SK-N-SH (cell line): ENCODE measurements around the gene SERINC2. TPM values are rescaled to one million over a fixed set of nuclear protein-coding genes. Genes with fewer than 3 reads are reported as not detected.
"Not testable (repeated sequence)": the region's sequence is repeated elsewhere in the genome, so short reads cannot be mapped to it uniquely, and the experiment has no call there.

Source experiments
- CTCF ChIA-PET: fragments of 300-600, 350-600 bp; formaldehyde crosslinking; extraction: SDS; loops from one replicate; lab custom pipeline; 2021; lab: Yijun Ruan, JAX
- POLR2A ChIA-PET: fragments of 350-600 bp; sonication (Branson Sonifier 250); formaldehyde crosslinking; extraction: SDS; loops from one replicate; lab custom pipeline; 2020; ENCODE audit warnings: antibody characterized with exemption, inconsistent platforms; lab: Yijun Ruan, JAX
- DNase-seq: peaks from one replicate; pipeline ENCODE4 v3.0.0; 2012
- H2AFZ ChIP-seq: fragments of 200-600 bp; sonication (generic); 2 replicates; pipeline ENCODE4 v1.8.1; 2016; ENCODE audit warnings: antibody characterized with exemption, mild to moderate bottlenecking, low read depth
- H3F3A ChIP-seq: fragments of 200-600 bp; sonication (generic); replicated peaks from 2 replicates; pipeline ENCODE3; 2016; ENCODE audit warnings: antibody characterized with exemption, mild to moderate bottlenecking; ENCODE audit not compliant: insufficient read depth
- H3K27ac ChIP-seq, 2 experiments: fragments of 200-500 bp in 1 of 2; fragments of 200-600 bp in 1 of 2; sonication (Bioruptor generic) in 1 of 2; sonication (generic), shearing (Covaris generic) in 1 of 2; 2 replicates each; pipeline versions ENCODE4 v1.5.1 to v1.6.1; 2014 to 2016; ENCODE audit warnings: low read depth in 2 of 2, inconsistent platforms in 1 of 2, low read length in 1 of 2, mild to moderate bottlenecking in 1 of 2, mixed read lengths in 1 of 2
- H3K27me3 ChIP-seq: fragments of 200-600 bp; sonication (generic), shearing (Covaris generic); 2 replicates; pipeline ENCODE4 v1.6.1; 2016; ENCODE audit warnings: mixed run types; ENCODE audit not compliant: insufficient read depth
- H3K36me3 ChIP-seq, 2 experiments: fragments of 200-500 bp in 1 of 2; fragments of 200-600 bp in 1 of 2; sonication (Bioruptor generic) in 1 of 2; sonication (generic) in 1 of 2; replicated peaks in 1 of 2; 2 replicates each; pipeline versions ENCODE3 to v1.5.1; 2014 to 2016; ENCODE audit warnings: low read length in 1 of 2, mild to moderate bottlenecking in 1 of 2; ENCODE audit not compliant: insufficient read depth in 2 of 2, control insufficient read depth in 1 of 2
- H3K4me1 ChIP-seq, 2 experiments: fragments of 200-500 bp in 1 of 2; fragments of 200-600 bp in 1 of 2; sonication (Bioruptor generic) in 1 of 2; sonication (generic), shearing (Covaris generic) in 1 of 2; 2 replicates each; pipeline versions ENCODE4 v1.5.1 to v1.6.1; 2014 to 2016; ENCODE audit warnings: low read depth in 1 of 2, low read length in 1 of 2, mixed run types in 1 of 2; ENCODE audit not compliant: insufficient read depth in 2 of 2, control insufficient read depth in 1 of 2
- H3K4me2 ChIP-seq: fragments of 200-600 bp; sonication (generic), shearing (Covaris generic); 2 replicates; pipeline ENCODE4 v1.6.1; 2017; ENCODE audit warnings: mixed run types
- H3K4me3 ChIP-seq, 2 experiments: fragments of 200-500 bp in 1 of 2; fragments of 200-600 bp in 1 of 2; sonication (Bioruptor generic) in 1 of 2; sonication (generic), shearing (Covaris generic) in 1 of 2; 2 replicates each; pipeline versions ENCODE4 v1.5.1 to v1.8.1; 2014 to 2016; ENCODE audit warnings: low read depth in 2 of 2, inconsistent platforms in 1 of 2, low read length in 1 of 2, mild to moderate bottlenecking in 1 of 2, mixed read lengths in 1 of 2, moderate library complexity in 1 of 2
- H3K79me2 ChIP-seq: fragments of 200-600 bp; sonication (generic); 2 replicates; pipeline ENCODE4 v1.8.1; 2017; ENCODE audit warnings: mild to moderate bottlenecking; ENCODE audit not compliant: insufficient read depth
- H3K9ac ChIP-seq: fragments of 200-600 bp; sonication (generic); 2 replicates; pipeline ENCODE4 v1.6.1; 2017; ENCODE audit warnings: mixed run types
- H3K9me2 ChIP-seq: fragments of 200-600 bp; sonication (generic); 2 replicates; pipeline ENCODE4 v1.6.1; 2017; ENCODE audit warnings: mixed run types
- H3K9me3 ChIP-seq: fragments of 200-600 bp; sonication (generic); 2 replicates; pipeline ENCODE4 v1.6.1; 2017; ENCODE audit warnings: mixed run types, mild to moderate bottlenecking, moderate library complexity
- H4K20me1 ChIP-seq: fragments of 200-600 bp; sonication (generic); 2 replicates; pipeline ENCODE4 v1.6.1; 2017; ENCODE audit warnings: mild to moderate bottlenecking, mixed run types; ENCODE audit not compliant: insufficient read depth
- ELF1 ChIP-seq: IDR thresholded peaks from 2 replicates; pipeline ENCODE4 v1.4.0; 2012
- EZH2phosphoT487 ChIP-seq: fragments of 200-600 bp; sonication (generic); IDR thresholded peaks from 2 replicates; pipeline ENCODE4 v1.6.1; 2017; ENCODE audit warnings: low read depth, mixed run types, mild to moderate bottlenecking, antibody characterized with exemption, moderate library complexity, borderline replicate concordance
- FOSL2 ChIP-seq: IDR thresholded peaks from 2 replicates; pipeline ENCODE4 v1.4.0; 2012; ENCODE audit warnings: low read depth, mild to moderate bottlenecking, moderate library complexity, borderline replicate concordance
- FOXJ3 ChIP-seq: sonication (generic); formaldehyde crosslinking; IDR thresholded peaks from 2 replicates; pipeline ENCODE4 v1.5.1; 2020; ENCODE audit warnings: mild to moderate bottlenecking, missing genetic modification reagents
- FOXM1 ChIP-seq: IDR thresholded peaks from 2 replicates; pipeline ENCODE4 v1.4.0; 2012; ENCODE audit warnings: low read depth, mild to moderate bottlenecking
- GABPA ChIP-seq: IDR thresholded peaks from 2 replicates; pipeline ENCODE4 v1.4.0; 2012; ENCODE audit warnings: low read depth, mild to moderate bottlenecking
- MEF2A ChIP-seq: IDR thresholded peaks from 2 replicates; pipeline ENCODE4 v1.4.0; 2012; ENCODE audit warnings: low read depth, borderline replicate concordance
- MXI1 ChIP-seq: IDR thresholded peaks from 2 replicates; pipeline ENCODE4 v1.6.1; 2012; ENCODE audit warnings: mild to moderate bottlenecking, low read depth, low read length, improper control_type of control experiment
- NFIC ChIP-seq: IDR thresholded peaks from 2 replicates; pipeline ENCODE4 v1.4.0; 2012; ENCODE audit warnings: borderline replicate concordance
- POLR2AphosphoS5 ChIP-seq: IDR thresholded peaks from 2 replicates; pipeline ENCODE4 v1.6.1; 2012; ENCODE audit warnings: low read depth, low read length
- RXRA ChIP-seq: IDR thresholded peaks from 2 replicates; pipeline ENCODE4 v1.4.0; 2012; ENCODE audit warnings: low read depth, mild to moderate bottlenecking, borderline replicate concordance
- SIN3A ChIP-seq: IDR thresholded peaks from 2 replicates; pipeline ENCODE4 v1.6.1; 2012; ENCODE audit warnings: low read depth, mild to moderate bottlenecking, low read length, moderate library complexity, borderline replicate concordance
- TAF1 ChIP-seq: IDR thresholded peaks from 2 replicates; pipeline ENCODE4 v1.6.1; 2012; ENCODE audit warnings: low read depth, mild to moderate bottlenecking, low read length, moderate library complexity, borderline replicate concordance
- TCF12 ChIP-seq: IDR thresholded peaks from 2 replicates; pipeline ENCODE4 v1.4.0; 2012
- TEAD4 ChIP-seq: IDR thresholded peaks from 2 replicates; pipeline ENCODE4 v1.4.0; 2012; ENCODE audit warnings: mild to moderate bottlenecking, borderline replicate concordance; ENCODE audit not compliant: insufficient read depth
- WGBS: methylation state at CpG from one replicate; pipeline ENCODE4 v1.1.6; 2017; ENCODE audit warnings: low lambda C conversion rate; 5-methylcytosine and 5-hydroxymethylcytosine counted together
- polyA plus RNA-seq, 3 experiments: library from polyadenylated mRNA; depleted of rRNA; stranded (reverse); fragments of >200 nt; gene quantifications; 2 replicates each; pipeline ENCODE4 v1.2.3, GENCODE V29; 2012
- TF ChIP-seq, protein P1 (sequence below): IDR thresholded peaks from 2 replicates; pipeline ENCODE4 v1.6.1; 2012; ENCODE audit warnings: mild to moderate bottlenecking, low read depth, low read length, moderate library complexity
- TF ChIP-seq, protein P2 (sequence below): fragments of 150-350 bp; IDR thresholded peaks from 2 replicates; pipeline ENCODE4 v1.6.1; 2016; ENCODE audit warnings: mild to moderate bottlenecking, low read depth, low read length
- TF ChIP-seq, protein P3 (sequence below): fragments of 150-350 bp; IDR thresholded peaks from 2 replicates; pipeline ENCODE4 v1.6.1; 2017; ENCODE audit warnings: antibody characterized with exemption, low read length, low read depth, borderline replicate concordance
- TF ChIP-seq, protein P4 (sequence below): IDR thresholded peaks from 2 replicates; pipeline ENCODE4 v1.4.0; 2012; ENCODE audit warnings: low read depth, borderline replicate concordance
- TF ChIP-seq, protein P5 (sequence below): IDR thresholded peaks from 2 replicates; pipeline ENCODE4 v1.4.0; 2012; ENCODE audit warnings: low read depth, borderline replicate concordance

SERINC2 gene
- polyA plus RNA-seq, 1 of the 3 experiments (the other 2 are of a cell fraction), result 22.2 TPM

DNA sequence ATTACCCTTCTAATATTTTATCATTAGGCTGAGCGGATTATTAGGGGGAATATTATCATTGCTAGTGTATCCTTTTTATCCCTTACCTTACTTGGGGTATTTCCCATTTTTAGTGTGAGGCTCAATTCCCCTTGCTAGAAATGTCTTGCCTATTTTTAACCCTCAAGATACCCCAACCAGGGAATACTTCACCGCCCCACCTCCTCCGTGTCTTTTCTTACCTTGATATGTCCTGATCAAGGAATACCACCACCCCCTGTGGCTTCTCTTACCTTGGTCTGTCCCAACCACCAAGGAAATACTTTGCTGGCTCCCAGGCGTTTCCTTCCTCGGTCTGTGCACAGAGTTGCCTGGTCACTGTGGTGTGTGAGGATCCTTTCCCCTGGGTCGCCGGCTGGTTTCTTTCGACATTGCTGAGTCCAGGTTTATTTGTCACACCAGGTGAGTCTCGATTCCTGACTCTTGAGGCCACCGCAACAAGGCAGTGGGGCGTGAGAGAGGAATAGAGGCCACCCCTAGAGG, 57.8 kb downstream of the SERINC2 start:
- 68% methylated on average over 11 of the region's 11 CpGs for WGBS
- peaks cover 5% of the 10 kb centered on the region; the same call in 1 of the 2 replicates for H3K27me3 ChIP-seq
- H3K79me2 ChIP-seq, result no peaks in the 10 kb centered on the region
- H3K4me2 ChIP-seq, result no peak overlapping the region
- no peaks in the 10 kb centered on the region for H3K4me1 ChIP-seq
- H3K9me2 ChIP-seq, result no peaks in the 10 kb centered on the region
- no peak overlapping the region for H3K4me3 ChIP-seq
- no peak overlapping the region for H2AFZ ChIP-seq
- H4K20me1 ChIP-seq, result no peaks in the 10 kb centered on the region
- CTCF ChIA-PET, result no interaction called here
- H3K36me3 ChIP-seq, result no peaks in the 10 kb centered on the region
- H3K9ac ChIP-seq, result no peak overlapping the region
- TF ChIP-seq, protein P1, sequence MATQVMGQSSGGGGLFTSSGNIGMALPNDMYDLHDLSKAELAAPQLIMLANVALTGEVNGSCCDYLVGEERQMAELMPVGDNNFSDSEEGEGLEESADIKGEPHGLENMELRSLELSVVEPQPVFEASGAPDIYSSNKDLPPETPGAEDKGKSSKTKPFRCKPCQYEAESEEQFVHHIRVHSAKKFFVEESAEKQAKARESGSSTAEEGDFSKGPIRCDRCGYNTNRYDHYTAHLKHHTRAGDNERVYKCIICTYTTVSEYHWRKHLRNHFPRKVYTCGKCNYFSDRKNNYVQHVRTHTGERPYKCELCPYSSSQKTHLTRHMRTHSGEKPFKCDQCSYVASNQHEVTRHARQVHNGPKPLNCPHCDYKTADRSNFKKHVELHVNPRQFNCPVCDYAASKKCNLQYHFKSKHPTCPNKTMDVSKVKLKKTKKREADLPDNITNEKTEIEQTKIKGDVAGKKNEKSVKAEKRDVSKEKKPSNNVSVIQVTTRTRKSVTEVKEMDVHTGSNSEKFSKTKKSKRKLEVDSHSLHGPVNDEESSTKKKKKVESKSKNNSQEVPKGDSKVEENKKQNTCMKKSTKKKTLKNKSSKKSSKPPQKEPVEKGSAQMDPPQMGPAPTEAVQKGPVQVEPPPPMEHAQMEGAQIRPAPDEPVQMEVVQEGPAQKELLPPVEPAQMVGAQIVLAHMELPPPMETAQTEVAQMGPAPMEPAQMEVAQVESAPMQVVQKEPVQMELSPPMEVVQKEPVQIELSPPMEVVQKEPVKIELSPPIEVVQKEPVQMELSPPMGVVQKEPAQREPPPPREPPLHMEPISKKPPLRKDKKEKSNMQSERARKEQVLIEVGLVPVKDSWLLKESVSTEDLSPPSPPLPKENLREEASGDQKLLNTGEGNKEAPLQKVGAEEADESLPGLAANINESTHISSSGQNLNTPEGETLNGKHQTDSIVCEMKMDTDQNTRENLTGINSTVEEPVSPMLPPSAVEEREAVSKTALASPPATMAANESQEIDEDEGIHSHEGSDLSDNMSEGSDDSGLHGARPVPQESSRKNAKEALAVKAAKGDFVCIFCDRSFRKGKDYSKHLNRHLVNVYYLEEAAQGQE, result no peak
- TF ChIP-seq MEF2A (no peak), POLR2AphosphoS5 (no peak), FOSL2 (no peak), TEAD4 (no peak), SIN3A (no peak), FOXJ3 (no peak), FOXM1 (no peak), NFIC (no peak), GABPA (no peak), EZH2phosphoT487 (no peak), RXRA (no peak), ELF1 (no peak), TCF12 (no peak), MXI1 (no peak), TAF1 (no peak)
- TF ChIP-seq, protein P2, sequence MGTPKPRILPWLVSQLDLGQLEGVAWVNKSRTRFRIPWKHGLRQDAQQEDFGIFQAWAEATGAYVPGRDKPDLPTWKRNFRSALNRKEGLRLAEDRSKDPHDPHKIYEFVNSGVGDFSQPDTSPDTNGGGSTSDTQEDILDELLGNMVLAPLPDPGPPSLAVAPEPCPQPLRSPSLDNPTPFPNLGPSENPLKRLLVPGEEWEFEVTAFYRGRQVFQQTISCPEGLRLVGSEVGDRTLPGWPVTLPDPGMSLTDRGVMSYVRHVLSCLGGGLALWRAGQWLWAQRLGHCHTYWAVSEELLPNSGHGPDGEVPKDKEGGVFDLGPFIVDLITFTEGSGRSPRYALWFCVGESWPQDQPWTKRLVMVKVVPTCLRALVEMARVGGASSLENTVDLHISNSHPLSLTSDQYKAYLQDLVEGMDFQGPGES, result no peak
- TF ChIP-seq, protein P3, sequence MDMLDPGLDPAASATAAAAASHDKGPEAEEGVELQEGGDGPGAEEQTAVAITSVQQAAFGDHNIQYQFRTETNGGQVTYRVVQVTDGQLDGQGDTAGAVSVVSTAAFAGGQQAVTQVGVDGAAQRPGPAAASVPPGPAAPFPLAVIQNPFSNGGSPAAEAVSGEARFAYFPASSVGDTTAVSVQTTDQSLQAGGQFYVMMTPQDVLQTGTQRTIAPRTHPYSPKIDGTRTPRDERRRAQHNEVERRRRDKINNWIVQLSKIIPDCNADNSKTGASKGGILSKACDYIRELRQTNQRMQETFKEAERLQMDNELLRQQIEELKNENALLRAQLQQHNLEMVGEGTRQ, result no peak
- TF ChIP-seq, protein P4, sequence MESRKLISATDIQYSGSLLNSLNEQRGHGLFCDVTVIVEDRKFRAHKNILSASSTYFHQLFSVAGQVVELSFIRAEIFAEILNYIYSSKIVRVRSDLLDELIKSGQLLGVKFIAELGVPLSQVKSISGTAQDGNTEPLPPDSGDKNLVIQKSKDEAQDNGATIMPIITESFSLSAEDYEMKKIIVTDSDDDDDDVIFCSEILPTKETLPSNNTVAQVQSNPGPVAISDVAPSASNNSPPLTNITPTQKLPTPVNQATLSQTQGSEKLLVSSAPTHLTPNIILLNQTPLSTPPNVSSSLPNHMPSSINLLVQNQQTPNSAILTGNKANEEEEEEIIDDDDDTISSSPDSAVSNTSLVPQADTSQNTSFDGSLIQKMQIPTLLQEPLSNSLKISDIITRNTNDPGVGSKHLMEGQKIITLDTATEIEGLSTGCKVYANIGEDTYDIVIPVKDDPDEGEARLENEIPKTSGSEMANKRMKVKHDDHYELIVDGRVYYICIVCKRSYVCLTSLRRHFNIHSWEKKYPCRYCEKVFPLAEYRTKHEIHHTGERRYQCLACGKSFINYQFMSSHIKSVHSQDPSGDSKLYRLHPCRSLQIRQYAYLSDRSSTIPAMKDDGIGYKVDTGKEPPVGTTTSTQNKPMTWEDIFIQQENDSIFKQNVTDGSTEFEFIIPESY, result no peak
- TF ChIP-seq, protein P5, sequence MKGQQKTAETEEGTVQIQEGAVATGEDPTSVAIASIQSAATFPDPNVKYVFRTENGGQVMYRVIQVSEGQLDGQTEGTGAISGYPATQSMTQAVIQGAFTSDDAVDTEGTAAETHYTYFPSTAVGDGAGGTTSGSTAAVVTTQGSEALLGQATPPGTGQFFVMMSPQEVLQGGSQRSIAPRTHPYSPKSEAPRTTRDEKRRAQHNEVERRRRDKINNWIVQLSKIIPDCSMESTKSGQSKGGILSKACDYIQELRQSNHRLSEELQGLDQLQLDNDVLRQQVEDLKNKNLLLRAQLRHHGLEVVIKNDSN, result no peak
- H3K27ac ChIP-seq, result no peak overlapping the region
- H3F3A ChIP-seq, result no peaks in the 10 kb centered on the region
- H3K9me3 ChIP-seq, result peaks cover 13% of the 10 kb centered on the region; the same call in 1 of the 2 replicates
- POLR2A ChIA-PET, result no interaction called here
- no peak for DNase-seq

DNA sequence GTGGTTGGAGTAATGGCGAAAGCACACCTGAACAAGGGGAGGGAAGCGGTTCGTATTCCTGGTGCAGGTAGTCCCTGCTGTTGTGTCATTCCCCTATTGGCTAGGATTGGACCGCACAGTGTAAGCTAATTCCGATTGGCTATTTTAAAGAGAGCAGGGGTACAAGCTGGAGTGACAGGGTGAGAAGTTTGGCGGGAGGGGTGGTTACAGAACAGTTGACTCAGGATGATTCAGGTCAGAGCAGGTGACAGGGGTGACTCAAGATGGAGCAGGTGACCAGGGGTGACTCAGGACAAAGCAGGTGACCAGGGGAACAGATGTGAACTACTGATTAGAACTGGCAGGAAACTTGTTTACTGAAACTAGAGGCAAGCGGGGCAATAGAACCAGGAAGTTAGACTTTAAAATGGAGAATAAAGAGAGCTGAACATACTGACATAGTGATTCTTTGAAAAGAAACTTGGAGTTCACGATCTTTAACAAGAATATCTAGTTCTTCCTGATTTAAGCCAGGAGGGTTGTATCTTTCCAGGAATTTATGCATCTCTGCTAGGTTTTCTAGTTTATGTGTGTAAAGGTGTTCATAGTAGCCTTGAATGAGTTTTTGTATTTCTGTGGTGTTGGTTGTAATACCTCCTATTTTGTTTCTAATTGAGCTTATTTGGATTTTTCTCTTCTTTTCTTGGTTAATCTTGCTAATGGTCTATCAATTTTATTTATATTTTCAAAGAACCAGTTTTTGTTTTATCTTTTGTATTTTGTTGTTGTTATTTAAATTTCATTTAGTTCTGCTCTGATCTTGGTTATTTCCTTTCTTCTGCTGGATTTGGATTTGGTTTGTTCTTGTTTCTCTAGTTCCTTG, 58.7 kb downstream of the SERINC2 start:
- H3K79me2 ChIP-seq, CTCF ChIA-PET, H3K4me3 ChIP-seq, H3F3A ChIP-seq, H3K4me2 ChIP-seq, H4K20me1 ChIP-seq, POLR2A ChIA-PET, H3K9me2 ChIP-seq, H3K4me1 ChIP-seq, DNase-seq, H3K9ac ChIP-seq, H2AFZ ChIP-seq, H3K27me3 ChIP-seq, H3K9me3 ChIP-seq, H3K27ac ChIP-seq, H3K36me3 ChIP-seq: not testable (repeated sequence)
- 82% methylated on average over 8 of the region's 8 CpGs for WGBS
